Measurements from ENCODE around the gene NAA11. TPM values are rescaled to one million over a fixed set of nuclear protein-coding genes. Genes with fewer than 3 reads are reported as not detected.

NAA11 gene
- total and polyA plus RNA-seq, 3 donors from 2014 or later = 17.2 to 23.0 (median 17.9) TPM

- no peaks in the 10 kb centered on the region for H3K27me3 ChIP-seq
- no peak overlapping the region for H3K27ac ChIP-seq
- no peak for DNase-seq
- no peak overlapping the region for H3K4me3 ChIP-seq
- TF ChIP-seq POLR2A (IDR thresholded peaks at IDR 0.05) (no peak), CTCF (IDR thresholded peaks at IDR 0.05) (no peak)
- H3K36me3 ChIP-seq (ENCODE audit: low read depth, missing control alignments) = no peaks in the 10 kb centered on the region
- no peaks in the 10 kb centered on the region for H3K9me3 ChIP-seq
- no peaks in the 10 kb centered on the region for H3K4me1 ChIP-seq
- intact Hi-C loops (cut with DNase I; ENCODE audit: low total_unique reads) = no loop called here
Measured at GRCh38 chr4:79317711-79318110, 8.2 kb downstream of the NAA11 start.

- no peak for TF ChIP-seq POLR2A (IDR thresholded peaks at IDR 0.05)
- TF ChIP-seq CTCF (IDR thresholded peaks at IDR 0.05) = no peak
- no peak for DNase-seq
Measured at GRCh38 chr4:79315891-79316290, 10.0 kb downstream of the NAA11 start.

GRCh38 chr4:79311279-79311678 is 14.6 kb downstream of the NAA11 start:
- DNase-seq = no peak
- WGBS, 2 donors = 88 to 96% methylated on average over 1 of the region's 1 CpG

More at GRCh38 chr4:79315891-79316290, 10.0 kb downstream of the NAA11 start:
- WGBS, 2 donors = 73 to 79% methylated on average over 2 of the region's 2 CpGs
- Histone ChIP-seq H3K9me3 (no peaks in the 10 kb centered on the region), H3K36me3 (ENCODE audit: low read depth, missing control alignments) (no peaks in the 10 kb centered on the region), H3K27me3 (no peaks in the 10 kb centered on the region), H3K27ac (no peak overlapping the region), H3K4me3 (no peak overlapping the region), H3K4me1 (no peaks in the 10 kb centered on the region)
- intact Hi-C loops (cut with DNase I; ENCODE audit: low total_unique reads) = no loop called here

GRCh38 chr4:79308971-79309370 is 16.9 kb downstream of the NAA11 start:
- Histone ChIP-seq H3K4me1 (no peaks in the 10 kb centered on the region), H3K9me3 (no peaks in the 10 kb centered on the region), H3K4me3 (no peak overlapping the region), H3K27me3 (no peaks in the 10 kb centered on the region), H3K36me3 (ENCODE audit: low read depth, missing control alignments) (no peaks in the 10 kb centered on the region), H3K27ac (no peak overlapping the region)
- no peak for TF ChIP-seq CTCF (IDR thresholded peaks at IDR 0.05)
- TF ChIP-seq POLR2A (IDR thresholded peaks at IDR 0.05) = no peak
- no peak for DNase-seq
- WGBS, 2 donors = 62 to 71% methylated on average over 1 of the region's 1 CpG
- intact Hi-C loops (cut with DNase I; ENCODE audit: low total_unique reads) = no loop called here

More at GRCh38 chr4:79311279-79311678, 14.6 kb downstream of the NAA11 start:
- Histone ChIP-seq H3K27ac (no peak overlapping the region), H3K4me1 (no peaks in the 10 kb centered on the region), H3K4me3 (no peak overlapping the region), H3K36me3 (ENCODE audit: low read depth, missing control alignments) (no peaks in the 10 kb centered on the region), H3K27me3 (no peaks in the 10 kb centered on the region), H3K9me3 (no peaks in the 10 kb centered on the region)
- intact Hi-C loops (cut with DNase I; ENCODE audit: low total_unique reads) = no loop called here
- TF ChIP-seq POLR2A (IDR thresholded peaks at IDR 0.05) (no peak), CTCF (IDR thresholded peaks at IDR 0.05) (no peak)

- Histone ChIP-seq H3K27ac (no peak overlapping the region), H3K36me3 (ENCODE audit: low read depth, missing control alignments) (no peaks in the 10 kb centered on the region), H3K27me3 (no peaks in the 10 kb centered on the region), H3K4me3 (no peak overlapping the region), H3K9me3 (no peaks in the 10 kb centered on the region), H3K4me1 (no peaks in the 10 kb centered on the region)
- intact Hi-C loops (cut with DNase I; ENCODE audit: low total_unique reads) = no loop called here
- 69 to 70% methylated on average over 4 of the region's 4 CpGs for WGBS, 2 donors
- no peak for DNase-seq
- TF ChIP-seq CTCF (IDR thresholded peaks at IDR 0.05) (no peak), POLR2A (IDR thresholded peaks at IDR 0.05) (no peak)
Measured at GRCh38 chr4:79308137-79308536, 17.7 kb downstream of the NAA11 start.
